H4 (cell line): Measurements from ENCODE around the gene IGBP1. TPM values are rescaled to one million over a fixed set of nuclear protein-coding genes. Genes with fewer than 3 reads are reported as not detected.
A peak's percentile ranks its signal among the peaks of the same experiment; 100 is the strongest.
"Not testable (repeated sequence)": the region's sequence is repeated elsewhere in the genome, so short reads cannot be mapped to it uniquely, and the experiment has no call there.

Experiments used
- DNase-seq: peaks from one replicate; pipeline ENCODE4 v3.0.0-alpha.2; 2015; ENCODE audit warnings: low spot score
- total RNA-seq: library from RNA; depleted of rRNA; stranded (reverse); fragments of >200 nt; shearing (Covaris generic); gene quantifications from 2 replicates; pipeline ENCODE4 v1.2.3, GENCODE V29; 2014; rRNA removed

The IGBP1 gene
- total RNA-seq: 80.2 and 88.6 TPM in 2 replicates

DNA sequence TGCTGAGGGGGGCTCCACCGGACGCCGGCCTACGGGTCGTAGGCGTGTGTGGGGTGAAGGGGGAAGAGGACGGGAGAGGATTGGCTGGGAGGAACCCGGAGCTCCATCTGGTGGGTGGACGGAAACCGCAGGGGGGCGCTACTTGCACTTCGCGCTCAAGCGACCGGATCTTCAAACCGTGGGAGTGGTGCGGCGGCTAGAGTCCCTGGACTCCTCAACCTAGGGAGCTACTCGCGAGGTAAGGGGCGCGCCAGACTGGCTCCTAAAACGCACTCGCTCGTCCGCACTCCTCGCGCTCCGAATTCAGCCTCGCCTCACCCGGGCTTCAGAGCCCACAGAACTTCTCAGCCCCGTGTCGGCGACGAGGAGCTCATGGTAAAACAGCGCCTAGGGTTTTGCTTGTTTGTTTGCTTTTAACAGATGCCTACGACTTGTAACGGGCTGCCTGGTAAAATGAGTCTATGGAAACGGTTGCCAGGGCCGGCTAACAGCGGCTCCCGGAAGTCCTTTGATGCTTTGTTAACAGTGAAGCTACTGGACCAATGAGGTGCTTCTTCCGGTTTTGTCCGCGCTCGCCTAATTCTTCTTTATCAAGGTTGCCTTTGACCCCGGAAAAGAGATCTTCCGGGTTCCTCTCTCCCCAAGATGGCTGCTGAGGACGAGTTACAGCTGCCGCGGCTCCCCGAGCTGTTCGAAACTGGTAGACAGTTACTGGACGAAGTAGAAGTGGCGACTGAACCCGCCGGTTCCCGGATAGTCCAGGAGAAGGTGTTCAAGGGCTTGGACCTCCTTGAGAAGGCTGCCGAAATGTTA is at the start of gene IGBP1:
Gene IGBP1, plus strand, starts transcription at position 145 of the 813 bp plus-strand sequence. Its CDS starts 501 bp downstream, at position 646.
- DNase-seq: peak; percentile 85

DNA sequence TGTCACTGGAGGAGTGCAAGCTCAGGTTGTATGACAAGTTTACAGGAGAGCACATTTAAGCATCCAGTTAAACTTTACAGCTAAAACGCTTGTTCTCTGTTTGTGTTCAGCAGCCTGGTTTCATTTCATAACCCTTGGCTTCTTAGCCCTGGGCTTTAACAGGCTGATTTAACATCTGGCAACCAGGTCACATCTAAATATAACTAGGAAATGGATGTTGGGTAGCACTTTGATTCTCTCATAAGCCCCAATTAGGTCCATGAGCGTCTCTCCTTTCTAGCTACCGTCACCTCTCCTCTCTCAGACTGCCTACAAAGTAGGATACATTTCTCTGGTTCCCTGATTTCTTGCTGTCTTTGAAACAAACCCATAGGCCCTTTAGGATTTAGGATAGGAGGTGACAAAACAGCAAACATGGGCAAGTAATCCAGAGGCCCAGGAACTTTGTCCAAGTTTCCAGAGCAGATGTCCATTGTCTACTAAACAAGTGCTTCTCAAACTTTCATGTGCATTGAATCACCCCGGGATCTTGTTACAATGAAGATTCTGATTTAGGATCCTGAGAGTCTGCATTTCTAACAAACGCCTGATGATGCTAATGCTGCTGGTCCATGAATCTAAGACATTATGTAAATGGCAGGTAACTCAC is 48.5 kb upstream of the IGBP1 start:
- no peak for DNase-seq

GRCh38 chrX:70087857-70088630 is 45.2 kb upstream of the IGBP1 start:
- peak; percentile 26 for DNase-seq

DNA sequence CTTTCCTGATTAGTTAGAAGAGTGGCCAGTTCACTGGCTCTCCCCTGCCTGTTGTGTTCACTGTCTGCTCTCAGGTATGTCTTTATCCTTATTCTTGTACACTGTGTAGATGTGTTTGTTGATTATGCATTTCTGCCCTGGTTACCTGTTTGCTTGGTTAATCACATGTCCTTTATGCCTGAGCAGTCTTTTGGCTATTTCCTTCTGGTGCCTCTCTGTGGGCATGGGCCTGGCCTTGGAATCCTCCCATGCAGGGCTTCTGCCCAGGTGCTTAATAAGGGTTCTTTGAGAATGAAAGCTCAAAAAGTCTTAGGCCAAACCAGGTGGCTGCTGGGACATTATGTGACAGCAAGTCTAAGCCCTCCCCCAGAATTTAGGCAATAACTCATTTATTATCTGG is 44.5 kb upstream of the IGBP1 start:
- no peak for DNase-seq

DNA sequence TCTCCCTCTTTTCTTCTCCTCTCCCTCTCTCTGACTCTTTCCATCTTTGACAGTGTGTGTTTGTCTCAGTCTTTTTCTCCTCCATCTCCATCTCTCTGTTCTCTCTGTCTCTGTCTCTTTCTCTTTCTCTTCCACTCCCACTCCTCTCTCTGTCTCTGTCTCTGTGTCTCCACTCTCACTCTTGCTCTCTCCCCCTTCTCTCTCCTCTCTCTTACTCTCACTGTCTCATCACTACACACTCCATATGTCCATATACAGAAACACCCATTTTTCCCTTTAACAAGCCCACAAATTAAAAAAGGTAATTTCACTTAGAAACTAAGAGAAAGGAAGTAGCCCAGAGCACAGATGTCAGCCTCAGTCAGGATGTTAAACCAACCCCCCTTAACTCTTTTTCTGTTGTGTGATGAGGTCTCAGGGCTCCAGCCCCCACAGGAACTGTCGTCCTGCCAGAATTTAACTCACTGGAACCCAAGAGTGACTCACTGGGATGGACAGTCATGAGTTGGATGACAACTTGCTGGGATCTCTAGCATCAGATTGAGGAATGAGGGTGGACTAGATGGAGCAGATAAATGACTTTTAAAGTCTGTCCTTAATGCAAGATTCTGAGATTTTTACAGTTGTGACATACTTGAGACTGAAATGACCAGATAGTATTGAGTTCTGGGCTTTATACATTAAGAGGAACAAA is 43.5 kb upstream of the IGBP1 start:
- no peak for DNase-seq

DNA sequence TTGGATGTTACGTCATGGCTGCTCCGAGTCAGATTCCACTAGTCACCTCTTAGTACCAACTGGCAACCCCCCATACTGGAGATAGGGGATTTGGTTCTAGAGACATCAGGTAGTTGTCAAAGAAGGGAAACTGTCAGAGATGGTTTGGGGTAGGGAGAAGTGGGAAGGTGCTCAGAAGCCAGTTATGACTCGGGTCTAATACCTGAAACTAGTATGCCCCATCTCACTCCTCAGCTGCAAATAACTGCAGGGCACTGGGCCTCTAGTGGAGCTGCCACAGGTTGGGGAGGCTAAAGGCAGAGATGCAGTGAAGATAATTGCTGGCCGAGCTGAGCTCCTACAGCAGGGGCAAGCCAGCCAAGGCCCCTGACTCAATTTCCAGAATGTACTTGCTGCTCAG is 41.0 kb upstream of the IGBP1 start:
- DNase-seq: no peak

GRCh38 chrX:70096052-70096451 is 37.2 kb upstream of the IGBP1 start:
- DNase-seq: no peak

GRCh38 chrX:70105229-70105628 is 28.0 kb upstream of the IGBP1 start:
- DNase-seq: no peak

GRCh38 chrX:70111436-70112026 is 21.7 kb upstream of the IGBP1 start:
- DNase-seq: not testable (repeated sequence)

- DNase-seq: no peak
Measured at GRCh38 chrX:70117738-70118137, 15.5 kb upstream of the IGBP1 start.

- DNase-seq: not testable (repeated sequence)
Measured at GRCh38 chrX:70123014-70123413, 10.2 kb upstream of the IGBP1 start.

- DNase-seq: no peak
Measured at GRCh38 chrX:70124678-70125077, 8.6 kb upstream of the IGBP1 start.

DNA sequence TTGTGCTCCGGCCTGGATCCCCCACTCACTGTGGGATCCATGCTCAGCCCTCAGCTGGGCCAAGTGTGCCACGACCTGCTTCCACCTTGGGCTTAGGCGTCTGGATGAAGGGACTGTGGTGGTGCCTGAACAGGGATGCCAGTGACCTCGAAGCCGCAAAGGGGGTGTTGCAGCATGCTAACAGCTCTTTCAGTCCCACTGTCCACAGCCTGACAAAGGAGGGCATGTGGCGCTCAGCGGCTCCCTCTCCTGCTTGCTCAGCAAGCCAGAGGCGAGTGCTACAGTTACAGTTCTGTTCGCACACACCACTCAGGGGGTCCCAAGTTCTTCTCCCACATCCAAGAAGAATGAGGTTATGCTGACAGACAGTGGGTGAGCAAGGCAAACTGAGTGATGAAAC is 5.2 kb upstream of the IGBP1 start:
- DNase-seq: no peak

DNA sequence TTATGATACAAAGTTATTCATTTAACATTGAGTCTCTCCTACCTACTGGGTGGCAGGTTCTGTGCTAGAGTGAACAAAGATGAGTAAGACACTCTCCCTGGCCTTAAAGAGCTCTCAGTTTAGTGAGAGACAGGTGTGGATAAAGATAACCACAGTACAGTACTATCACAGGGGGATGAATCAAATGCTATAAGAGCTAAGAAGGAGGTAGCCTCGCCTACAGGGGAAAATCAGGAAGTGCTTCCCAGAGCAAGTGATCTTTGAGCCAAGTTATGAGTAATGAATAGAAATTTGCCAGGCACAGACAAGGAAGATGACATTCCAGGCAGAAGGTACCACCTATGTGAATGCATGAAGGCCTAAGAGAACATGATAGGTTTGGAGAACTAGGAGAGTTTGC is 3.4 kb upstream of the IGBP1 start:
- no peak for DNase-seq

DNA sequence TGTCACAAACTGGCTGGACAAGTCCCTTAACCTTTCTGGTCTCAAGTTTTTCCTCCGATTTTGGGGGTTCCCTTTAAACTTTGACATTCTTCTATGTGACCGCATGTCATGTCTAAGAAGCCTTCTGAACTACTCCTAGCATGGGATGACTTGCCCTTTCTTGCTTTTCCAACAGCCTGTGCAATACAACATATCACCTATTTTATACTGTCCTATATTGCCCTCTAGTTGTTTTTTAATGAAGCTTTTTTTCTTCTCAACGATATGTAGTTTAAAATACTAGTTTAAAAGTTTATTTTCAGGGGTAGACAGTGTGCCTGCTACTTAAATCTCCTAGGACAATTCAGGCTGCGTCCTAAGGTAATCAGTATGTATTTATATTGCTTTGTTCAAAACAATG is 1.0 kb upstream of the IGBP1 start:
- no peak for DNase-seq

DNA sequence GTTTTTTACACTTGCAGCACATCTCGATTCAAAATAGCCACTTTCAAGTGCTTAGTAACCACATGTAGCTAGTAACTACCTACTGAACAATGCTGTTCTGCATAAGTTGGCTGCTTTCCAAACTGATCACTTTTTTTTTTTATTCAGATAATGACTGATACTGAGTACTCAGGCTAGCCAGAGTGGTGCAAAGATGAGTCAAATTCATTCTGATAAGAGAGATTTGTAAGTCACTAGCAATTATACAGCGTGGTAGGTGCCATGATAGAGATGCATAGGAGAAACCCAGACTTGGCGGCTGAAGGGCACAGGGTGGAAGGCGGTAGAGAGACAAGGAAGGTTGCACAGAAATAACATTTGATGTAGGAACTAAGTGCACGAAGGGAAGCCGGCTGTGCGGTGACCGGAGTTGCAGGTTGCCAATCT is 357 bp upstream of the IGBP1 start:
- no peak for DNase-seq

DNA sequence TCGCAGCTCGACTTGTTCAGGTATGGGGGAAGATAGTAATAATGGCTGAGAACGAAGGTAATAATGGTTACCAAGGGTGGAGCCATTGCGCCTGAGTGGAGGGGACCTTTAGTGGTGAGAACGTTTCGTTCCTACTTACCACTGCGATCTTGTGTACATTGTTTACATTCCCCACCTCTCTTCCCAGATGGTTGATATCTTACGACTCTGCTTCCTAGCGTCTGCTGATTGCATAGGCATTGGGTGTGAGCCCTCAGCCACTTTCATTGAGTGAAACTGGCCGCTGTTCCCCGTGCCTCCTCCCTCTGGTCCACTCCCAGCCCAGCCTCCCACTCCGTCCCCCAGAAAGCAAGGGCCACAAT is 850 bp downstream of the IGBP1 start:
- DNase-seq: peak; percentile 3

DNA sequence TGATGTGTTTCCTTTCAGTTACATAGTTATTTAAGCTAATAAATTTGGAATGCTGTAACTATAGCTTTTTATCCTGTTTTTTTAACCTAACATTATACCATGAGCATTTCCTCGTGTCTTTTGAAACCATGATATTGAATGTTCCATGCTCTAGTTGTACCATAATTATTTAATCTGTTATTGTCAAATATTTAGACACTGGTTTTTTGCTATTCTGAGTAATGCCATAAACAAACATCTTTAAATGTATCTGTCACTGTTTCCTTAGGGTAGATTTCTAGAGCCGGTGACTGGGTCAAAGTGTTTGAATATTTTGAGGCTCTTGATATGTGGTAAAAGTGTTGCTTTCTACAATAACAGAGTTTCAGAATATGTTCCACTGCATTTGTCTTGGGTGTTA is 5.4 kb downstream of the IGBP1 start:
- DNase-seq: no peak

- DNase-seq: no peak
Measured at GRCh38 chrX:70139736-70140135, 6.5 kb downstream of the IGBP1 start.

- no peak for DNase-seq
Measured at GRCh38 chrX:70141373-70141772, 8.1 kb downstream of the IGBP1 start.
